ENCODE data around the gene NDUFB6.

The NDUFB6 gene

DNA sequence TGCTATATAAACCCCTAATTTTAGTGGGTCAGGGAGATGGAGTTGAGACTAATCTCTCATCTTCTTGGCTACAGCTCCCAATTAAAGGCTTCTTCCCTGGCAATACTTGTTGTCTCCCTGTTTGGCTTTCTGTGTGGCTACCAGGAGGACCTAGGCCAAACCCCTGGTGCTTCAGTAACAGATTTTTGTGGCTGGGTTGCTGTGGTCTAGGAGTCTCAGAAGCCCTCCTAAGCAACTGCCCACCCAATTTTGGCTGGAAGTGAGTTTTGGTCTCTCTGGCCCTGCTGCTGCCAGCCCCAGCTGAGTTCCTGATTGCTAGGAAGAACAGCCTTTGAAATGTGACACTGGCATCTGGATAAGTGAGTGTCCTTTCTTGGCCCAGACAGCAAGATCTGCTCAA lies 56.7 kb downstream of the NDUFB6 start:
- DNase-seq, result no peak

DNA sequence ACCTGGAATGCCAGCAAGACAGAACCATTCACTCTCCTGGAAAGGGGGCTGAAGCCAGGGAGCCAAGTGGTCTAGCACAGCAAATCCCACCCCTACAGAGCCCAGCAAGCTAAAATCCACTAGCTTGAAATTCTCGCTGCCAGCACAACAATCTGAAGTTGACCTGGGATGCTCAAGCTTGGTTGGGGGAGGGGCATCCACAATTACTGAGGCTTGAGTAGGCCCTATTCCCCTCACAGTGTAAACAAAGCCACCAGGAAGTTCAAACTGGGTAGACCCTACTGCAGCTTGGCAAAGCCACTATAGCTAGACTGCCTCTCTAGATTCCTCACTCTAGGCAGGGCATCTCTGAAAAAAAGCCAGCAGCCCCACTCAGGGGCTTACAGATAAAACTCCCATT lies 64.2 kb downstream of the NDUFB6 start:
- DNase-seq, result no peak

DNA sequence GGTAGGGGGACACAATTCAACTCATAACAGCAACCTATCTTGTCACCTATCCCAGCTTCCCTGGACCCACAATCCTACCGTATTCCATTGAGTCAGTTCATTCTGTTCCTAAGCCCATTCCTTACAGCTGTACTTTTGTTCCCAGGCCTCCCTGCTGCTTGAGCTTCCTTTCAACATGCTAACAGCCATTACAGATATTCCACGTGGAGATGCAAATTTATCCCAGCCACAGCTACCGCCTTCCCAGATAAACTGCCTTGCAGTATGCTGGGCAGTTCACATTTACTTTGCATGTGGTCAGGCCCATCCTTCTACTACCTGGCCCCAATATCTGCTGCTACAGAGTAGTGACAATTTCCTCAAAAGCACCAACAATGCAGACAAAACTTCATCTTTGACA lies 70.0 kb downstream of the NDUFB6 start:
- DNase-seq, result no peak

All from activated T-cell treated with anti-CD3 and anti-CD28 coated beads for 4 hours (primary cell).